NCI-H748 (cell line): ENCODE data around the gene LMAN1L.
A peak's percentile ranks its signal among the peaks of the same experiment; 100 is the strongest.

Experiments used
- DNase-seq: peaks from one replicate; lab custom pipeline; 2025; ENCODE audit not compliant: unreplicated experiment; lab: John Stamatoyannopoulos, UW

LMAN1L gene

GRCh38 chr15:74793135-74794028 lies 19.3 kb upstream of the LMAN1L start:
- DNase-seq, result no peak

- DNase-seq, result no peak
Measured at GRCh38 chr15:74794248-74794969, 18.2 kb upstream of the LMAN1L start.

GRCh38 chr15:74794970-74795349 lies 17.7 kb upstream of the LMAN1L start:
- DNase-seq, result no peak

- no peak for DNase-seq
Measured at GRCh38 chr15:74795966-74796625, 16.5 kb upstream of the LMAN1L start.

GRCh38 chr15:74798388-74799254 lies 14.0 kb upstream of the LMAN1L start:
- DNase-seq, result no peak

- no peak for DNase-seq
Measured at GRCh38 chr15:74799255-74799855, 13.3 kb upstream of the LMAN1L start.

- DNase-seq, result peak; percentile 29
Measured at GRCh38 chr15:74799856-74800558, 12.6 kb upstream of the LMAN1L start.

GRCh38 chr15:74800559-74801094 lies 12.0 kb upstream of the LMAN1L start:
- DNase-seq, result no peak

GRCh38 chr15:74801311-74801997 lies 11.2 kb upstream of the LMAN1L start:
- no peak for DNase-seq

GRCh38 chr15:74802290-74802689 lies 10.3 kb upstream of the LMAN1L start:
- no peak for DNase-seq

- DNase-seq, result no peak
Measured at GRCh38 chr15:74802862-74803447, 9.7 kb upstream of the LMAN1L start.

- no peak for DNase-seq
Measured at GRCh38 chr15:74804935-74805334, 7.7 kb upstream of the LMAN1L start.

- no peak for DNase-seq
Measured at GRCh38 chr15:74807282-74807681, 5.4 kb upstream of the LMAN1L start.

- DNase-seq, result no peak
Measured at GRCh38 chr15:74808078-74808839, 4.4 kb upstream of the LMAN1L start.

- no peak for DNase-seq
Measured at GRCh38 chr15:74808840-74809229, 3.8 kb upstream of the LMAN1L start.

- no peak for DNase-seq
Measured at GRCh38 chr15:74809242-74809641, 3.4 kb upstream of the LMAN1L start.

GRCh38 chr15:74809956-74810355 lies 2.7 kb upstream of the LMAN1L start:
- no peak for DNase-seq
